Central memory CD8-positive, alpha-beta T cell (primary cell): ENCODE results near the gene PRKAR2B.
A peak's percentile ranks its signal among the peaks of the same experiment; 100 is the strongest.
"Not testable (repeated sequence)": the region's sequence is repeated elsewhere in the genome, so short reads cannot be mapped to it uniquely, and the experiment has no call there.

ENCODE experiments used
- ATAC-seq: fragments of 150-1000 bp; cut with Tn5 transposase; replicated peaks from 2 replicates; pipeline ENCODE4 v1.10.0; 2022; ENCODE audit warnings: mild to moderate bottlenecking, moderate FRiP score, moderate number of reproducible peaks; ENCODE audit not compliant: poor library complexity, severe bottlenecking; ENCODE audit errors: extremely low read depth
- DNase-seq, 2 donors: peaks; one replicate each; pipeline ENCODE4 v3.0.0; 2021; ENCODE audit warnings: low spot score in 2 of 2
- H3K27ac Mint-ChIP-seq: one replicate; pipeline ENCODE4 v1.8.0; 2022; ENCODE audit warnings: low read depth, mild to moderate bottlenecking, moderate library complexity, mixed read lengths
- H3K27me3 Mint-ChIP-seq: one replicate; pipeline ENCODE4 v1.8.0; 2022; ENCODE audit warnings: mixed read lengths
- H3K36me3 Mint-ChIP-seq: one replicate; pipeline ENCODE4 v1.8.0; 2022; ENCODE audit warnings: mild to moderate bottlenecking, moderate library complexity, mixed read lengths; ENCODE audit not compliant: insufficient read depth
- H3K4me1 Mint-ChIP-seq: one replicate; pipeline ENCODE4 v1.8.0; 2022; ENCODE audit warnings: mixed read lengths
- H3K4me3 Mint-ChIP-seq: one replicate; pipeline ENCODE4 v1.8.0; 2022; ENCODE audit warnings: mild to moderate bottlenecking, moderate library complexity, mixed read lengths
- H3K9me3 Mint-ChIP-seq: one replicate; pipeline ENCODE4 v1.8.0; 2022; ENCODE audit warnings: mixed read lengths

The PRKAR2B gene

DNA sequence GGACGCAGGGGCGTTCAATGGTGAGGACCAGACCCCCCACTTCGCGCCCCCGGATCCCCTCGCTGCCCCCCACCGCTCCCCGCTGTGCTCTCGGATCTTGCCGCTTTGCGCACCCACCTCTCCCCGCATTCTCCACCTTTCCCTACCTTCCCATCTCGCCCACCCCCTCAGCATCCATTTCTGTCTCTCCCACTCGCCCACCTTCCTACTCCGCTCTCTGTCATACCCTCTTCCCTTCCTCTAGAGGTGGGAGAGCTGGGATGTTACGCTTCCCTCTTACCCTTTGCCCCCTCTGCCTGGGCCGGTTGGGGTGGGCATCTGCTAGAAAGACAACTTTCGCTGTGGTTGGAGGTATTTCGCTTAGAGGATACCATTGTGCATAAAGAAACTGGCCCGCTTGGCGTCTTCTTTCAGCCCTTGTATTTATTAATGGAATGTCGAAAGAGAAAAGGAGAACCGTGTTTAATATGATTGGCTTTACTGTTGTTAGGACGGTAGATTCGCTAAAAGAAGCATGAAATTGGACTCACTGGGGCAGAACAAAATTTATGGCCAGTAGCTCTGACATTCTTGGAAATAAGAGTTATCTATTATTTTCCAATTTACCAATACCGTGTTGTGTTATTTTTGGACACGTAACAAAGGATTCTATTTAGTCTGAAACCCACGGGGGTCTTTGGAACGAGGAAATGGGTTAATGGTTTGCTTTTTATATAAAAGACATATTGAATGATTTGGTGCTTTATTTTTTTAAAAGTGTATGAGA is 873 bp downstream of the PRKAR2B start:
- H3K36me3 Mint-ChIP-seq, result peaks cover 7% of the 10 kb centered on the region

DNA sequence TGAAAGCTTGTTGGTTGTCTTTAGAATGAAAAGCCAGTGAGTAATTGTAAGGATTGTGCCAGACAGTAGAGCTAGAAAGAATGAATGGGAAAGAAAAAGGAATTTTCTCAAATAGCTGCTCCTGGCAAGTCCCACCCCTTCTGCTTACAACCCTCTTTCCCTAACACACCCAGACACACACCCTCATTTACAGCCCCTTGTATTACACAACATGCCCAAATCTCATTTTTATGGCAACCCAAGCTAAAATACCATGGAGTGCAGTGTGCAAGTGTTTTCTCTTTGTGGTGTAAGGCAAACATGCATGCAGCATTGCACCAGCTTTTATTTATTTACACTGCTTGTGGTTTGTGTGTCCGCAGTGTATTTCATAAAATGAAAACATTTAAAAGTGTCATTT is 1.5 kb downstream of the PRKAR2B start:
- Mint-ChIP-seq H3K36me3 (peaks cover 7% of the 10 kb centered on the region), H3K27ac (no peak overlapping the region), H3K4me1 (peaks cover 16% of the 10 kb centered on the region), H3K27me3 (peaks cover 51% of the 10 kb centered on the region), H3K9me3 (no peaks in the 10 kb centered on the region), H3K4me3 (peak overlapping the region; percentile 82)
- DNase-seq (no peak), ATAC-seq (no peak)

More for the DNA sequence above, 873 bp downstream of the PRKAR2B start:
- Mint-ChIP-seq H3K27me3 (peaks cover 49% of the 10 kb centered on the region), H3K4me1 (peaks cover 16% of the 10 kb centered on the region), H3K9me3 (no peaks in the 10 kb centered on the region), H3K27ac (no peak overlapping the region), H3K4me3 (peak overlapping the region; percentile 82)
- DNase-seq, result no peak
- ATAC-seq, result no peak

DNA sequence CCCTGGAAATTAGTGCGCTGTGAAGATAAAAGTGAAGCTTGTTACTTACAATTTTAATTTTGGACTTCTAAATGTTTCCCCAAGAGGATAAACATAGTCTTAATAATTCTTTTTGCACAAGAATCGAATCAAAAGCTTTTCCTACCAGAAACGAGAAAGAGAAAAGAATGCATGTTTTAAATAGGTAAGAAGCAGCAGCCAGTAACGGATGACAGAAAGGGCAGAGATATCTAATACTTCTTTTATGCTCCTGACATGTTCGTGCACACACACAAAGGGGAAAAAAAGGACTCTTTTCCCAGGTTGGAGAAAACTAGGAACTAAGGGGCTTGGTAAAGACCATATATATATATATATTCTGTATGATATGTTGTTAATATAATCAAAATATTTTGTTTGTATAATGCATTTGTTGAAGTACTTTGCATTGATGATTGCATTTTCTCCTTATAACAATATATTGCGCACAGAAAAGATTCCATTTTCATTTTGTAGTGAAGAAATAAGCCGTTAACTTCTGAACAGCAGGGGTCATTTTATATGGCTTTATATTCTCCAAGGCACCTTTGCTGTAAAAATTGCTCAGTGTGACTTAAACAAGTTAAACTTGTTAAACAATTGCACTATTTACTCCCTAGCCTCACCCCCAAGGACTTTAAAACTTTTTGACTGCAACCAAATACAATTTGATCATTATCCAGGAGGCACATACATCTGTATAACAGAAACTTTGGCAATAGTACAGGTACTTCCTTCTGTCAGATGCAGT is 2.2 kb downstream of the PRKAR2B start:
- H3K27me3 Mint-ChIP-seq, result peaks cover 51% of the 10 kb centered on the region
- peaks cover 16% of the 10 kb centered on the region for H3K4me1 Mint-ChIP-seq
- H3K27ac Mint-ChIP-seq, result no peak overlapping the region
- DNase-seq, result no peak
- no peaks in the 10 kb centered on the region for H3K9me3 Mint-ChIP-seq
- H3K4me3 Mint-ChIP-seq, result no peak overlapping the region
- ATAC-seq, result no peak
- H3K36me3 Mint-ChIP-seq, result peaks cover 7% of the 10 kb centered on the region

DNA sequence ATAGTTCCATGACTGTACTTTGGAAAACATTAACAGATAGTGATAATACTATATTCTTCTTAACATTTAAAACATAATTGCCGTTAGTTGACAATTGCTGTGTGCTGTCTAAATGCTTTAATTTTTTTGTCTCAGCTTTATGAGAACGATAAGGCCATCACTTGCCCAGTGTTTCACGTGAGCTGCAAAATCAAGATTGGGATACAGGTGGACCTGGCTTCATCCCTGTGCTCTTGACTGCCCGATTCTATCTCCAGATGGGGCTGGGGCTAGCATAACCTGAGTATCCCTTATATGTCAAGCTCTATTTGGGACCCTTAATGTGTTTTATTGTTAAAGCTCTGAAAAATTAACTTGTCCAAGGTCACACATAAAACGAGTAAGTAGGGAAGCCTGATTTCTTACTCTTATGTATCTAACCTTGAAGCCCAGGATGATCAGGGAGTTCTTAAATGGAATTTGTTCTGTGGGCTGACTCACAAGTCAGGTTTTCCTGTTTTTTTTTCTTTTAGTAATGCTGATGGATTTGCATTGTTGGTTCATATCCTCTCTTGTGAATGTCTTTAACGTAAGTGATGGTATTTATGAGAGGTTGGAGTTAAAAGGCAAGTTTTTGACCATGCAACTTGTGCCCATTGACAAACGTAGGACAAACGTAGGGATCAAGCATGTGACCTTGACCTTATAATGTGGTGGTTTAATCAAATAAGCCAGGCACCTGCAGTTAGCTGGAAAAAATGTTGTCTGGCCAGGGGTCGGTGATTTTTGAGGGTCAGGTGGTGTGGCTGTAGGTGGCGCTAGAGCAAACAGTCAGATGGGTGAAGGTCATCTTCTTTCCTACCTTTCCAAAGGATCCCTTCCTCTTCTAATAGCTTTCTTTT is 3.6 kb downstream of the PRKAR2B start:
- no peaks in the 10 kb centered on the region for H3K9me3 Mint-ChIP-seq
- no peak overlapping the region for H3K27ac Mint-ChIP-seq
- peaks cover 51% of the 10 kb centered on the region for H3K27me3 Mint-ChIP-seq
- peaks cover 7% of the 10 kb centered on the region for H3K36me3 Mint-ChIP-seq
- DNase-seq, result no peak
- H3K4me1 Mint-ChIP-seq, result peaks cover 16% of the 10 kb centered on the region
- no peak for ATAC-seq
- no peak overlapping the region for H3K4me3 Mint-ChIP-seq

DNA sequence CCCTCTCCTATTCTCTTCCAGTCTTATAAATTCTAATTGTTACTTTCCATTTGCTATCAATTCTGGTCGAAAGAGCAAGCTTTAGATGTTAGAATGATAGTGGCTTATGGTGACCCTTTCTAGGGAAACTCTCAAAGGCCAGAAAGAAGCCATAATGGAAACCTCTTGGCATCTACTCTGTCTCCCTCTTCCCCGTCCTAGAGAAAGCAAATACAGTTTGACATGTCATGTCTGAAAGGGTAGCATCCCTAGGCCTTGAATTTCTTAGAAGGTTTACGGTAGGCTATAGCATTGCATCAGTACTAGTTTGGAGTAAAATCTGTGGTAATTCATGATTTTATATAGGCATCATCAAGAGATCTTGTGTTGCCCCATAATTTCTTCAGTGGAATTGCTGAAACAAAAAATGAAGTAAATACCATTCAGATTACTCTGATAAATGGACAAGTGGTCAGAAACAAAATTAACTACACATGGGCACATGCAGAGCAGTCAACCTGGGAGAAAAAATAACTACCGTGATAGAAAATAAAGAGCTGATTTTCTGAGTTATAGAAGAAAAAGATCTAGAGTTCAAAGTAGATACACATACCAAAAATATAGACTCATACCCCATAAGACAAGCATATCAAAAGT is 4.4 kb downstream of the PRKAR2B start:
- ATAC-seq, result no peak
- H3K27me3 Mint-ChIP-seq, result peaks cover 51% of the 10 kb centered on the region
- H3K4me3 Mint-ChIP-seq, result no peak overlapping the region
- no peak overlapping the region for H3K27ac Mint-ChIP-seq
- no peak for DNase-seq
- H3K4me1 Mint-ChIP-seq, result peaks cover 13% of the 10 kb centered on the region
- H3K36me3 Mint-ChIP-seq, result peaks cover 5% of the 10 kb centered on the region
- no peaks in the 10 kb centered on the region for H3K9me3 Mint-ChIP-seq

DNA sequence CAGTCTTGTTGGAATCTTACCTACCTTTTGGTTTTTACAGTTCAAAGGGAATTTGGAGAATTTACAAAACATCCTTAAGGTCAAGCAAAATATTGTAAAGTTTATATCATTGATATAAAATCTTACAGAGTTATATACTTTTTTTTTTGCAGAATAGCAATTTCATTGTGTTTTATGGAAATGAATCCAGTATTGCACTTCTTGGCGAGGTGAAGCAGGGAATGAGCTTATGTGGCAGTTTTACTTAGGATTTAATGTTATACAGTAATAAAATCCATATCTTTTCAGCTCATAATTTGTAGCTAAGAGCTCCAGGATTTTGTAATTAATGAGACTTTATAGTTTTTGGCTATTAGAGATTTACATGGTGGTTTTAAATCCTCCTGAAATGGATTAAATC is 5.0 kb downstream of the PRKAR2B start:
- H3K27me3 Mint-ChIP-seq, result peaks cover 51% of the 10 kb centered on the region
- ATAC-seq, result no peak

DNA sequence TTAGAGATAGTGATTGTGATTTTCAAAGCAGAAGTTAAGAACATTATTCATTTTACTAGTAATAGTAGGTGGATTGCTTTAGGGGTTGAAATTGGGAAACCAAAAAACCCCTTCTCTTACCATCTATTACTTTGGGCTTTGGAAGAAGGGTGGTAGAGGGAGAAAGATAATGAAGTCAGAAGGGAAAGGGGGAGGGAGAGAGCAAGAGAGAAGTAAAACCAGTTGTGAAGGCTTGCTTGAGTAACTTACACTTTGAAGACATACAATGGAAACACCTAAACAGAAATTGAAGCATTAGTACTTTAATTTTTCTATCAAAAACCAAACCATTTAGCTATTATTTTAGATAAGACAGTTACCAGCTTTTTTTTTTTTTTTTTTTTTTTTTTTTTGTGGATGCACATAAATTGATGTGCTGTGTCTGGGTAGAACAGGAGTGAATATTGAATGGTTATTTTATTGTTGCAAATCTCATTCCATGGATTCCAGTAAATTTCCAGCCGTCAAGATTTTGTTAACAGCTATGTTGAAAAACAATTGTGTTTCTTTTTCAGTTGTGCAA is 5.5 kb downstream of the PRKAR2B start:
- no peaks in the 10 kb centered on the region for H3K9me3 Mint-ChIP-seq
- ATAC-seq (no peak), DNase-seq (no peak)
- no peak overlapping the region for H3K4me3 Mint-ChIP-seq
- peaks cover 49% of the 10 kb centered on the region for H3K27me3 Mint-ChIP-seq
- peaks cover 10% of the 10 kb centered on the region for H3K4me1 Mint-ChIP-seq
- peaks cover 2% of the 10 kb centered on the region for H3K36me3 Mint-ChIP-seq
- H3K27ac Mint-ChIP-seq, result no peak overlapping the region

More for the DNA sequence above, 5.0 kb downstream of the PRKAR2B start:
- Mint-ChIP-seq H3K4me3 (no peak overlapping the region), H3K36me3 (peaks cover 2% of the 10 kb centered on the region), H3K9me3 (no peaks in the 10 kb centered on the region), H3K27ac (no peak overlapping the region), H3K4me1 (peaks cover 11% of the 10 kb centered on the region)
- DNase-seq, result no peak

DNA sequence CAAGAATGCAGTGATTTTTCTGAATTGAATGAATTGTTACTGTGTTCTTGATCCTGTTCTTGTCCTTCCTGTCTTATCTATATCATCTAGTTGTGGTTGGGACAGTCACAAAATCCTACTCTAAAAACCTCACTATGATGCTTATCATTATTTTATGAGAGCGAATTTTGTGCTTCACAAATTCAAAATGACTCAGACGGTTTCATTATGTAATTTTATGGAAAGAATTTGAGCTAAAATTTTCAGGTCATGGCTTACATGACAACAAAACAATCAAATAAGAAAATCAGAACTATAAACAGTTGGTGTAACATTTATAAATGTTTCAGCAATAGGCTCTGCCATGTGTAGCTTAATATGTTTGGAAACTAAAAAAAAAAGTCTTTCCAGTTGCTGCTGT is 6.9 kb downstream of the PRKAR2B start:
- H3K4me1 Mint-ChIP-seq, result no peaks in the 10 kb centered on the region
- DNase-seq, result no peak
- peaks cover 40% of the 10 kb centered on the region for H3K27me3 Mint-ChIP-seq
- H3K27ac Mint-ChIP-seq, result no peak overlapping the region
- no peaks in the 10 kb centered on the region for H3K9me3 Mint-ChIP-seq
- H3K36me3 Mint-ChIP-seq, result no peaks in the 10 kb centered on the region
- no peak for ATAC-seq
- no peak overlapping the region for H3K4me3 Mint-ChIP-seq

DNA sequence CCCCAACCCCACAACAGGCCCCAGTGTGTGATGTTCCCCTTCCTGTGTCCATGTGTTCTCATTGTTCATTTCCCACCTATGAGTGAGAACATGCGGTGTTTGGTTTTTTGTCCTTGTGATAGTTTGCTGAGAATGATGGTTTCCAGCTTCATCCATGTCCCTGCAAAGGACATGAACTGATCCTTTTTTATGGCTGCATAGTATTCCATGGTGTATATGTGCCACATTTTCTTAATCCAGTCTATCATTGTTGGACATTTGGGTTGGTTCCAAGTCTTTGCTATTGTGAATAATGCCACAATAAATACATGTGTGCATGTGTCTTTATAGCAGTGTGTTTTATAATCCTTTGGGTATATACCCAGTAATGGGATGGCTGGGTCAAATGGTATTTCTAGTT is 10.5 kb downstream of the PRKAR2B start:
- H3K4me1 Mint-ChIP-seq, ATAC-seq, H3K27ac Mint-ChIP-seq, H3K36me3 Mint-ChIP-seq, DNase-seq, H3K4me3 Mint-ChIP-seq, H3K9me3 Mint-ChIP-seq: not testable (repeated sequence)
- H3K27me3 Mint-ChIP-seq, result peaks cover 23% of the 10 kb centered on the region

DNA sequence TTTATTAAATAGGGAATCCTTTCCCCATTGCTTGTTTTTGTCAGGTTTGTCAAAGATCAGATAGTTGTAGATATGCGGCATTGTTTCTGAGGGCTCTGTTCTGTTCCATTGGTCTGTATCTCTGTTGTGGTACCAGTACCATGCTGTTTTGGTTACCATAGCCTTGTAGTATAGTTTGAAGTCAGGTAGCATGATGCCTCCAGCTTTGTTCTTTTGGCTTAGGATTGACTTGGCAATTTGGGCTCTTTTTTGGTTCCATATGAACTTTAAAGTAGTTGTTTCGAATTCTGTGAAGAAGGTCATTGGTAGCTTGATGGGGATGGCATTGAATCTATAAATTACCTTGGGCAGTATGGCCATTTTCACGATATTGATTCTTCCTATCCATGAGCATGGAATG is 11.6 kb downstream of the PRKAR2B start:
- not testable (repeated sequence) for H3K4me1 Mint-ChIP-seq, H3K27ac Mint-ChIP-seq, DNase-seq, H3K36me3 Mint-ChIP-seq, H3K9me3 Mint-ChIP-seq, H3K4me3 Mint-ChIP-seq, ATAC-seq
- H3K27me3 Mint-ChIP-seq, result peaks cover 26% of the 10 kb centered on the region

DNA sequence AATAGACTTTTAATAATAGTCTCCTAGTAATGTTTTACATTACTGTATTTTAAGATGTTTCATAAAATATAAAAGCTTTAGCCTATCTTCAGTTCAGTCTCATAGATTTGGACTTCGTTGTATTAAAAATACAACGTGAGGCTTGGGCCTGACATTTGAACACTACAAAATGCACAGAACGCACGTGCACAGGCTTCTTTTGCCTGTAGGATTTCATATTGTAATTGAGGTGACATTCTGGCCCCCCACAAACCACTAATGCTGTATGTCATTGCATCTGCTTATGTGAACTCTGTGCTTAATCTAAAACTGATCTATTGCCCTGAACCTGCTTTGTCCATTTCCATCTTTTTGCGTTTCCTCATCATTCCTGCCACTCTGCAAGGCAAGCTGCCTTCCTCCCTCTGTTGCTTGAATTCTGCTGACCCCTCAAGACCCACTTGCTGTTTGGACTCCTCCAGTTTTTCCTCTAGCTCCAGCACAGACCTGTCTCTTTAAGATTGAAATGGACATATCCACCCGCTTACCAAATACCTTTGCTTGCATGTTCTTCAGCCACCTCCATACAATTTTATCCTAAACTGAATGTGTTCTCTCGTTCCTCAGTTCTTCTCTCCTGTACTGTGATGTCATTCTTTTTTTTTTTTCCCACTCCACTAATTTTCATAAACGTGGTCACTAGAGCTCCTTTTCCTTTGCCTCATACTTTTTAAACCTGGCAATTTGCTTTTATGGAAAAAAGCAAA is 12.4 kb downstream of the PRKAR2B start:
- no peak overlapping the region for H3K27ac Mint-ChIP-seq
- H3K4me1 Mint-ChIP-seq, result no peaks in the 10 kb centered on the region
- DNase-seq (no peak), ATAC-seq (no peak)
- H3K9me3 Mint-ChIP-seq, result no peaks in the 10 kb centered on the region
- H3K4me3 Mint-ChIP-seq, result no peak overlapping the region
- H3K27me3 Mint-ChIP-seq, result peaks cover 34% of the 10 kb centered on the region
- no peaks in the 10 kb centered on the region for H3K36me3 Mint-ChIP-seq
